Esophagus muscularis mucosa (tissue), 3 donors: ENCODE results near the gene TNFAIP8L2.
"Not testable (repeated sequence)": the region's sequence is repeated elsewhere in the genome, so short reads cannot be mapped to it uniquely, and the experiment has no call there.

Experiments used
- CTCF ChIP-seq, 3 experiments: fragments of 200-600 bp in 2 of 3; fragments of 450-650 bp in 1 of 3; sonication (generic) in 2 of 3; IDR thresholded peaks; one replicate each; pipeline ENCODE4 v1.5.1; 2017 to 2019; ENCODE audit warnings: antibody characterized with exemption in 3 of 3, mild to moderate bottlenecking in 2 of 3, moderate library complexity in 1 of 3
- POLR2A ChIP-seq: fragments of 450-650 bp; IDR thresholded peaks from one replicate; pipeline ENCODE4 v1.6.1; 2017; ENCODE audit warnings: antibody characterized with exemption, moderate library complexity, mild to moderate bottlenecking, low read depth

GRCh38 chr1:151188667-151189066, 32.2 kb downstream of the TNFAIP8L2 start:
- TF ChIP-seq CTCF (IDR thresholded peaks at IDR 0.05); POLR2A: not testable (repeated sequence)
